ENCODE measurements around the gene GPR137. TPM values are rescaled to one million over a fixed set of nuclear protein-coding genes. Genes with fewer than 3 reads are reported as not detected.

The GPR137 gene
- total and polyA plus RNA-seq, 9 of the 15 experiments (the other 6 are each of a cell fraction or from before 2014, with no cell fraction given): 0.32 to 26.7 (median 10.7) TPM

DNA sequence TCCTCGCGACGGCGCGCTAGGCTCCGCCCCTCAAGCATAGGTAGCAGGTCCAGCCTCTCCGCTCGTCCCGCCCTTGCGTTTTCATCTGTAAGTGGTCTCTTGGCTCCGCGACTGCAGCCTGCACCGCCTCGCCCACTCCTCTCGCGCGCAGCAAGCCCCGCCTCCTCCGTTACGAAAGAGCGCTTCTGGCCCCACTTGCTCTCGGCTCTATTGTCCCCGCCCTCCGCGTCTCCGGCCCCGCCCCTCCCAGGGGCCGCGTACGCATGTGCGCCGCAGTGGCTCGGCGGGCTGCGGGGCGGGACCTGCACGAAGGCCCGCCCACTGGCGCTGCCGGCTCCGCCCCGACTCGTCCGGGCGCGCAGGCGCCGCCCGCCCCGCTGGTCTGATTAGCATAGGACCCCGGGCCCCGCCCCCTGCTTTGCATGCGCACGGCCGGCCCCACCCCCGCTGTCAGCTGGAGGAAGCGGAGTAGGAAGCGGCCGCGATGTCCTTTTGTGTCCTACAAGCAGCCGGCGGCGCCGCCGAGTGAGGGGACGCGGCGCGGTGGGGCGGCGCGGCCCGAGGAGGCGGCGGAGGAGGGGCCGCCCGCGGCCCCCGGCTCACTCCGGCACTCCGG lies 19.5 kb downstream of the GPR137 start, which contains the start of gene ESRRA (continued):
- no peak for TF ChIP-seq ZNF586 (CRISPR knock-in tag; conservative IDR thresholded peaks at IDR 0.05)
- peak; percentile 65 for TF ChIP-seq CEBPG (CRISPR knock-in tag; IDR thresholded peaks at IDR 0.05)
- peak in 1 of 2 experiments; percentile 34; a peak in 1 of 4 replicates for TF ChIP-seq CEBPG (tag; conservative IDR thresholded peaks at IDR 0.05 in 1 of 2, IDR thresholded peaks at IDR 0.05 in 1 of 2)
- peak in 1 of 2 experiments; percentile 84; a peak in 1 of 4 replicates for TF ChIP-seq SIN3A (IDR thresholded peaks at IDR 0.05; ENCODE audit: borderline replicate concordance in 2 of 2, control insufficient read depth in 1 of 2, low read depth in 2 of 2, low read length in 2 of 2)
- 0 out of 2 replicates have a peak, but pooled peaks have one; percentile 7 for TF ChIP-seq HCFC1 (IDR thresholded peaks at IDR 0.05; ENCODE audit: low read depth, low read length)
- no peak for TF ChIP-seq ZNF707 (CRISPR knock-in tag; conservative IDR thresholded peaks at IDR 0.05)
- no peak for TF ChIP-seq ARNT (IDR thresholded peaks at IDR 0.05)
- TF ChIP-seq, protein P1, sequence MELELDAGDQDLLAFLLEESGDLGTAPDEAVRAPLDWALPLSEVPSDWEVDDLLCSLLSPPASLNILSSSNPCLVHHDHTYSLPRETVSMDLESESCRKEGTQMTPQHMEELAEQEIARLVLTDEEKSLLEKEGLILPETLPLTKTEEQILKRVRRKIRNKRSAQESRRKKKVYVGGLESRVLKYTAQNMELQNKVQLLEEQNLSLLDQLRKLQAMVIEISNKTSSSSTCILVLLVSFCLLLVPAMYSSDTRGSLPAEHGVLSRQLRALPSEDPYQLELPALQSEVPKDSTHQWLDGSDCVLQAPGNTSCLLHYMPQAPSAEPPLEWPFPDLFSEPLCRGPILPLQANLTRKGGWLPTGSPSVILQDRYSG (tag; conservative IDR thresholded peaks at IDR 0.05; ENCODE audit: low read depth): no peak
- no peak for TF ChIP-seq USF2 (CRISPR knock-in tag; IDR thresholded peaks at IDR 0.05)
- TF ChIP-seq MYC (IDR thresholded peaks at IDR 0.05; ENCODE audit: low read depth, low read length): no peak; the same call in 1 of the 2 replicates
- no peak for TF ChIP-seq MYC (CRISPR knock-in tag; IDR thresholded peaks at IDR 0.05; ENCODE audit: borderline replicate concordance, low read depth)
- no peak for TF ChIP-seq BRD9 (IDR thresholded peaks at IDR 0.05; ENCODE audit: low read depth, partially characterized antibody)
- no peak for TF ChIP-seq HNRNPL (IDR thresholded peaks at IDR 0.05; ENCODE audit: low read depth, low read length)
- TF ChIP-seq RFX1 (IDR thresholded peaks at IDR 0.05): no peak
- no peak for TF ChIP-seq ZNF75A (CRISPR knock-in tag; IDR thresholded peaks at IDR 0.05)
- TF ChIP-seq RBM17 (IDR thresholded peaks at IDR 0.05; ENCODE audit: borderline replicate concordance, low read depth, low read length): no peak
- peak; percentile 24 for TF ChIP-seq CTBP1 (IDR thresholded peaks at IDR 0.05; ENCODE audit: borderline replicate concordance)
- TF ChIP-seq ZNF57 (CRISPR knock-in tag; IDR thresholded peaks at IDR 0.05): no peak
- TF ChIP-seq ZBTB26 (CRISPR knock-in tag; IDR thresholded peaks at IDR 0.05): no peak
- no peak for TF ChIP-seq TEAD1 (CRISPR knock-in tag; IDR thresholded peaks at IDR 0.05)
- TF ChIP-seq BCOR (IDR thresholded peaks at IDR 0.05): no peak
- no peak for TF ChIP-seq ZNF24 (IDR thresholded peaks at IDR 0.05)
- no peak for TF ChIP-seq GATAD2A (IDR thresholded peaks at IDR 0.05)
- no peak for TF ChIP-seq ZNF277 (CRISPR knock-in tag; IDR thresholded peaks at IDR 0.05; ENCODE audit: borderline replicate concordance)
- no peak for TF ChIP-seq ZNF311 (CRISPR knock-in tag; IDR thresholded peaks at IDR 0.05)
- TF ChIP-seq FOS (IDR thresholded peaks at IDR 0.05; ENCODE audit: extremely low read depth, insufficient read length): no peak
- no peak for TF ChIP-seq ZNF217 (CRISPR knock-in tag; IDR thresholded peaks at IDR 0.05)
